ENCODE data around the gene RAB33A. TPM values are rescaled to one million over a fixed set of nuclear protein-coding genes. Genes with fewer than 3 reads are reported as not detected.
"Not testable (repeated sequence)": the region's sequence is repeated elsewhere in the genome, so short reads cannot be mapped to it uniquely, and the experiment has no call there.

RAB33A gene
- total and polyA plus RNA-seq, 4 donors = 0.64 to 1.8 (median 0.78) TPM

DNA sequence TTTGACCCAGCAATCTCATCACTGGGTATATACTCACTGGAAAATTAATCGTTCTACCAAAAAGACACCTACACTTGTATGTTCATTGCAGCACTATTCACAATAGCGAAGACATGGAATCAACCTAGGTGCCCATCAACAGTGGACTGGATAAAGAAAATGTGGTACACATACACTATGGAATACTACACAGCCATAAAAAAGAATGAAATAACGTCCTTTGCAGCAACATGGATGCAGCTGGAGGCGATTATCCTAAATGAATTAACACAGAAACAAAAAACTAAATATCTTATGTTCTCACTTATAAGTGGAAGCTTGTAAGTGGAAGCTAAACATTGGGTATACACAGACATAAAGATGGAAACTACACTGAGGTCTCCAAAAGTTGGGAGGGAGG lies 59.4 kb downstream of the RAB33A start:
- ATAC-seq (ENCODE audit: low FRiP score); H3K9me3 ChIP-seq (ENCODE audit: control insufficient read depth, low read length); intact Hi-C loops (cut with DNase I); H3K4me1 ChIP-seq (ENCODE audit: control insufficient read depth in 1 of 2, insufficient read depth in 2 of 2, low read length in 2 of 2); H3K27me3 ChIP-seq (ENCODE audit: control insufficient read depth in 1 of 2, insufficient read depth in 2 of 2, low read length in 1 of 2); DNase-seq; H3K36me3 ChIP-seq (ENCODE audit: control insufficient read depth in 1 of 2, insufficient read depth in 2 of 2, low read length in 1 of 2); H3K4me3 ChIP-seq (ENCODE audit: low read length in 2 of 2); H3K27ac ChIP-seq (ENCODE audit: low read depth in 1 of 2, low read length in 2 of 2): not testable (repeated sequence)
- WGBS, 2 donors = 83 to 93% methylated on average over 4 of the region's 4 CpGs

Other genes starting within 250 kb of the RAB33A start
- 10 to 100 TPM; 22.1 to 26.9 TPM for gene BCORL1, start 189.3 kb upstream of the RAB33A start, total RNA-seq
- 1 to 10 TPM; 2.6 to 4.4 TPM for gene BCORL1, start 189.3 kb upstream of the RAB33A start, polyA plus RNA-seq
- 10 to 100 TPM; 14.5 to 20.8 TPM for gene ELF4, start 61.5 kb upstream of the RAB33A start, total RNA-seq
- gene ELF4, start 61.5 kb upstream of the RAB33A start, polyA plus RNA-seq = 1 to 10 TPM; 3.6 to 4.5 TPM
- 10 to 100 TPM; 12.7 to 16.8 TPM for gene AIFM1, start 6.1 kb upstream of the RAB33A start, total RNA-seq
- gene AIFM1, start 6.1 kb upstream of the RAB33A start, polyA plus RNA-seq = 10 to 100 TPM; 15.7 to 17.0 TPM
- gene ZNF280C, start 96.9 kb downstream of the RAB33A start, total RNA-seq = 1 to 10 TPM; 5.0 TPM
- under 1 TPM; 0.75 to 0.97 TPM for gene ZNF280C, start 96.9 kb downstream of the RAB33A start, polyA plus RNA-seq
- gene SLC25A14, start 168.0 kb downstream of the RAB33A start, total RNA-seq = 10 to 100 TPM; 10.5 to 14.7 TPM
- 10 to 100 TPM; 12.0 to 27.2 TPM for gene SLC25A14, start 168.0 kb downstream of the RAB33A start, polyA plus RNA-seq
- gene GPR119, start 213.7 kb downstream of the RAB33A start, total RNA-seq = not detected
- not detected for gene GPR119, start 213.7 kb downstream of the RAB33A start, polyA plus RNA-seq
- 10 to 100 TPM; 18.5 to 19.4 TPM for gene RBMX2, start 230.0 kb downstream of the RAB33A start, total RNA-seq
- gene RBMX2, start 230.0 kb downstream of the RAB33A start, polyA plus RNA-seq = 10 to 100 TPM; 22.3 to 50.3 TPM

Measured in aorta (tissue), 5 donors.